NCI-H1048 (cell line): ENCODE measurements around the gene ISG15.
"Not testable (repeated sequence)": the region's sequence is repeated elsewhere in the genome, so short reads cannot be mapped to it uniquely, and the experiment has no call there.

Experiments used
- DNase-seq: peaks from one replicate; lab custom pipeline; 2025; lab: John Stamatoyannopoulos, UW

ISG15 gene

GRCh38 chr1:975365-975764, 37.9 kb upstream of the ISG15 start:
- DNase-seq = no peak

DNA sequence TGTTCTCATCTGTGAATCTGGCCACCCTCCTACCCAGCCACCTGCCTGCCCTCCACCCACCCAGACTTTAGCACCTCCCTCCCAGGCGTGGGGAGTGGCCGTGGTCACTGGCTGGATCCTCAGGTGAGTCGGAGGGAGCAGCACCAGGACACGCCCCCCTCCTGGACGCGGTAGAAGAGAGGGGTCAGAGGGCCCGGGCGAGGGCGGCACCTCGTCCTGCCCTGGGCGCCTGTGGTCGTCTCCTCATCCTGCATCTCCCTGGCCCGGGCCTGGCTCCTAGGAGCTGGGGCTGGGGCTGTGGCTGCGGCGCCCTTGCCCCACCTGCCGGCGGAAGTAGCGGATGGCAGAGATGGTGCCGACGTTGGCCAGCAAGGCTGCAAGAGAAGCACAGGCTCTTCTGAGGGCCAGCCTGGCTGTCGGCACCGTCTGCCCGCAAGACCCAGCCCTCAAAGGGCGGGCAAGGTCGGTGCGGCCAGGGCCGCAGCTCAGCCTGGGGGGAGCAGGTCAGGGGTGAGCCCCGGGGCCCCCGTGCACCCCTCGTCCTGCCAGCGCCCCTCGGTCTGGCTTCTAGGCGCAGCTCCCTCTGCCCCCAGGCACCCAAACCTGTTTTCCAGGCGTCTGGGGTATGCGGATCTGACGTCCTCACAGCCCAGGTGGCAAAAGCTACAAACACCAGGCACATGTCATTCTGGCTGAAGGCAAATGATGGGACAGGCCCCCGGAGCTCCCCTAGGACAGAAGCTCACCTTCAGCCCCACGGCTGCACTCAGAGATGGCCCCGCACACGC, 37.2 kb upstream of the ISG15 start:
- DNase-seq = no peak

GRCh38 chr1:976791-977190, 36.5 kb upstream of the ISG15 start:
- DNase-seq = not testable (repeated sequence)

DNA sequence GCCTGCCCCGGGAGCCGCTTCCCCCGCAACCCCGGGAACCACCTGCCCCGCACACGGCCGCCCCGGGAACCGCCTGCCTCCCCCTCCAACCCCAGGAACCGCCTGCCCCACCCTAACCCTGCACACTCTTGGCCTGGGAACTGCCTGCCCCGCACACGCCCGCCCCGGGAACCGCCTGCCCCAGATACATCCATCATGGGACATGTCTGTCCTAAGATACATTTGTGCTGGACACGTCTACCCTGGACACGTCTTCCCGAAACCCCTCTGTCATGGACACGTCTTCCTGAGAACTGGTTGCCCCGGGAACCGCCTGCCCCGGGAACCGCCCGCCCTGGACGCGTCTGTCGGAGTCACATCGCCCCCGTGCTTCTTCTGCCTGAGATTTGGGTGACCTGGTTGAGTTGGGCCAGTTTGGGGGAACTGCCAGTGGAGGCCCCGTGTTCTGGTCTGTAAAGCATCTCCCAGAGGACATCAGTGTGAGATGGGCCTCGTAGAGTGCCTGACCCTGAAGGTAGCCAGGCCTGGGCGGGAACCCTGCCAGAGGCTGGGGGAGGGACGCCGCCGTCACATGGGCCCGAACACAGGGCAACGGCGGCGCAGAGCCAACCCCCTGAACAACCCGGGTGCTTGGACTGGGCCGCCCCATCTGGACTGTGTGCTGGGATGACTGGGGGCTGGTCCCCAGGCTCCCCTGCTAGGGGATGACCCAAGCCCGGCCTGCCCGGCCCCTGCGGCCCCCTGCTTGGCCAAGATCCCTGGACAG, 35.0 kb upstream of the ISG15 start:
- no peak for DNase-seq

DNA sequence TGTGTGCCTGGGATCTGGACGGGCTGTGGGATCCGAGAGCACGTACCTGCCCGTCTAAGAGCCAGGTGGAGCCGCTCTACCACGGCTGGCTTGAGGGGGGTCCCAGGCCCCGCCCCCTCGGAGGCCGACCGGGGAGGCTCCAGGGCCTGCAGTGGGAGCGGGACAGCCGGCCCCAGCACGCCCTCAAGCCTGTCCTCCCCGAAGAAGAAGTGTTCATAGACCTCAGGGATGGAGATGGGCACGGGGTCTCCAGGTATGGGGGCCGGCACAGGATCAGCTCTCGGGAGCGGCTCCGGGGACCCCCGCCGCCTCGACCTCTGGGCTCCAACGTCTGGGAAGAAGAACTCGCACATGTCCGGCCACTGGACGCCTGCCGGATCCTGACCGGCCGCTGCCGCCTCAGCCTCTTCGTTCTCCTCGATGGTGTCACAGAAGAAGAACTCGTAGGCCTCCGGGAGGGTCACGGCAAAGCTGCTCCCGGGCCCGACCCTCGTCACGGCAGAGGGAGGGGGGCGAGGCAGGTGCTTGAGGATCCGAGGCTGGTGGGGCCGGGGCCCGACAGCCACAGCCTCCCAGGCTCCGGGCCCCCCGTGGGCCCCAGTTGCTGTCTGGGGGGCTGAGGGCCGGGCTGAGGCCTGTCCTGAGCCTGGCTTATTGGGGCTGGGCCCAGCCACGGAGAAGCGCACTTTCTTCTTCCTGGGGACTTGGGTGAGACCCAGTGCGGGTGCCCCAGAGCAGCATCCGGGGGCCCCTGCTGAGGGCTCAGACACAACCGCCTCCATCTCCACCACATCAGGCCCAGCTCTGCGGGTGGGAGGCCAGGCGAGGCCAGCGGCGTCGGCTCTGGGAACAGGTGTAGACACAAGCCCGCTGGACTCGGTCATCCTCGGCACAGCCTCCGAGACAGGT, 34.2 kb upstream of the ISG15 start:
- DNase-seq = no peak

GRCh38 chr1:979744-980072, 33.6 kb upstream of the ISG15 start:
- no peak for DNase-seq

DNA sequence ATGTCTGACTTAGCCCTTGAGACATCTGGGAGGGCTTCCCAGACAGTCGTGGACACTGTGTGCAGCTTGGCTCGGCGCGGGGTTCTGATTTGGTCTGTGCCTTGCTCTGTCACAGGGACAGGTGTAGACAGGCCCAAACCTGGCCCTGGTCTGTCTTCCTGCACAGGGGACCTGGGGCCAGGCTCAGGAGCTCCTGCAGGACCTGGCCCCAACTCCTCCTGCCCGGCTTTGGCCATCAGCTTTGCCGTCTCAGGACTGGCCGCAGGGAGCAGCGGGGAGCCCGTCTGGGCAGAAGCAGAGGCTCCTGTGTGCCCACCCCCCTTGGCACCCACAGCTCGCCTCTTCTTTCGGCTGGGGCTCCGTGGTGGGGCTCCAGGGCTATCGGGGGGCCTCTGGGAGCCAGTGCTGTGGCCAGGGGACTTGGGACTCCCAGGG, 33.1 kb upstream of the ISG15 start:
- DNase-seq = no peak

DNA sequence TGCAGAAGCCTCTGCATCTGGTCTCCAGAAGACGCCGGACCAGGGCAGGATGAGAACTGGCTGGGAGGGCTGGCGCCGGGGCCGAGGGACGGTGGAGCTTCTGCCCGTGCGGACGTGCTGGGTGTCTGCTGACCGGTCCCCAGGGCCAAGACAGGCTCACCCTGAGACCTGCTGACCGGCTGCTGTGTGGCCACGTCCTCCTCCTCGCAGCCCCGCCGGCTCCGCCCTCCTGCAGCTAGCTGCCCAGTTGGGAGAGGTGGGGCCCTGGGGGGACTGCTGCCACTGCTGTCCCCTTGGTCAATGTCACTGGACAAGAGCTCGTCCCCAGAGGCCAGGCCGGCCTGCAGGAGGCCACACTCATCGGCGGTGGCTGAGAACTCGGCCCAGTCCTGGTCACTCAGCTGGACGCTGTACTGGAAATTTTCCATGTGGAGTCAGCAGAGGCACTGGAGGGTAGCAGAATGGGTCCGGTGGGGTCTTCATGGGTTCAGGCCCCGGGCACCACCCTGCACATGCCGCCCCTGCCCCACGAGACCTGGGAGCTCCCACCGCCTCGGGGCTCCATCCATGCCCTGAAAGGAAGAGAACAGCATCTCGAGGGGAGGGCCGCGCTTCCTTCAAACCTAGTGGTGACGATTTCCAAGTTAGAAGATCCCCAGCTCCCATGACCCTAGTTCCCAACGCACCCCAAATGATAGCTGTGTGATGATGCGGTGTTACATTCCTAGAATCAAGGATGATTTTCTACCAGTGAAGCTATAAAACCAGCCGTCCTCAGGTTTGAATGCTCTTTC, 32.5 kb upstream of the ISG15 start:
- no peak for DNase-seq

GRCh38 chr1:981491-981954, 31.8 kb upstream of the ISG15 start:
- DNase-seq = no peak

GRCh38 chr1:981955-982558, 31.2 kb upstream of the ISG15 start, which contains the start of gene PERM1:
PERM1 (minus strand) TSS chr1:982093; CDS start chr1:981029, 1,064 bp downstream.
- DNase-seq = no peak

DNA sequence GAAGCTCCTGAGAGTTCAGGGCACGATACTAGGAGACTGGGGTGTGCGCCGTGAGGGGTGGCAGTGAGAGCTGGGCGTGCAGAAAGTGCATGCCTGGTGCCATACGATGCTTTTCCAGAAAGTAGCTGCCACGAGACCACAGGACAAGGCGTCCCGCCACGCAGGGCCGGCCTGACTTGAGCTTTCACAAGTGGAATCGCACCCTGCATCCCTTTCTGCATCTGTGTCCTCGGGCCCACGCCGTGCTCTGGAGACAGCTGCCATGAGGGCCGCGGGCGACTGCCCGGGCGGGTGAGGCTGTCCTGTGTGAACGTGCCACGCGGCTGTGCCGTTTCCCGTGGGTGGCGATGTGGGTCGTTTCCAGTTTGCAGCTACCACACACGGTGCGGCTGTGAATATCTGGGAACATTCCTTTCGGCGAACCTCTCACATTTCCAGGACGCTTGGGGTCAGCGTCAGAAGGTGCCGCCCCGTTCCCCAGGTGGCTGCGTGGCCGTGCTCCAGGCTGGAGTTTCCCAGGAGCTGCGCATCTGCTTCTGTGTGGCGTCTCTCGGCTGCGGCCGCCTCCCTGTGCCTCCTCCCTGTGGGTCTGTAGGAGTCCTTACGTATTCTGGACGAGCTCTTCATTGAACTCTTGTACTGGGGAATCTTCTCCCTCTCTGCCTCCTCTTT, 30.4 kb upstream of the ISG15 start:
- DNase-seq = no peak

GRCh38 chr1:983798-984475, 29.4 kb upstream of the ISG15 start:
- no peak for DNase-seq

GRCh38 chr1:984476-984814, 28.9 kb upstream of the ISG15 start:
- DNase-seq = no peak

- DNase-seq = no peak
These were observed 28.2 kb upstream of the ISG15 start for GRCh38 chr1:985126-985525.

DNA sequence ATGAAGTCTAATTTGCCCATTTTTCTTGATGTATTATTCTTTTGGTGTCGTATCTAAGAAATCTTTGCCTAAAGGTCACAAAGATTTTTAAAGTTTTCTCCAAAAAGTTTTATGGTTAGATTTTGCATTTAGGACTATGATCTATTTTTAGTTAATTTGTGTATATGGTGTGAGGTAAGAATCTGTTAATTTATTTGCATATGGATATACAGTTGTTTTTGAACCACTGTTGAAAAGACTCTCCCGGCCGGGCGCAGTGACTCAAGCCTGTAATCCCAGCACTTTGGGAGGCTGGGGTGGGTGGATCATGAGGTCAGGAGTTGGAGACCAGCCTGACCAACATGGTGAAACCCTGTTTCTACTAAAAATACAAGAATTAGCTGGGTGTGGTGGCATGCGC, 25.2 kb upstream of the ISG15 start:
- DNase-seq = not testable (repeated sequence)

DNA sequence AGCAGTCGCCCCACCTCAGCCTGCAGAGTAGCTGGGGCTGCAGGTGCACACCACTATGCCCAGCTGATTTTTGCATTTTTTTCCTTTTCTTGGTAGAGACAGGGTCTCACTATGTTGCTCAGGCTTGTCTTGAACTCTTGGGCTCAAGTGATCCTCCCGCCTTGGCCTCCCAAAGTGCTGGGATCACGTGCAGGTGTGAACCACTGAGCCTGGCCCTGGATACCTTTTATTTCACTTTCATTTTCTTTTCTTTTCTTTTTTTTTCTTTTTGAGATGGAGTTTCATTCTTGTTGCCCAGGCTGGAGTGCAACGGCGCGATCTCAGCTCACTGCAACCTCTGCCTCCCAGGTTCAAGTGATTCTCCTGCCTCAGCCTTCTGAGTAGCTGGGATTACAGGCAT, 22.0 kb upstream of the ISG15 start:
- DNase-seq = not testable (repeated sequence)

- DNase-seq = no peak
These were observed 21.4 kb upstream of the ISG15 start for GRCh38 chr1:991895-992294.

DNA sequence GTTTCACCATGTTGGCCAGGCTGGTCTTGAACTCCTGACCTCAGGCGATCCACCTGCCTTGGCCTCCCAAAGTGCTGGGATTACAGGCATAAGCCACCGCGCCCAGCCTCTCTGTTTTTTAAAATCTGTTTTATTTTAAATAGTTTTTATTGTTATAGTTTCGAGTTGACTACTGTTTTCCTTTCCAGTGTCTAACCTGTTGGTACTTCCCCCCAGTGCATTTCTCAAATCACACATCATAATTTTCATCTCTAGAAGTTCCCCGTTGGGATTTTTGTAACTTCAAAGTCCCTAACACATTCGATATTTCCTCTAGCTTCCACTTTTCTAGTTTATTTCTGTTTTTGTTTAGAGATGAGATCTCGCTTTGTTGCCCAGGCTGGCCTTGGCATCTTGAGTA, 20.9 kb upstream of the ISG15 start:
- DNase-seq = no peak

- DNase-seq = no peak
These were observed 19.8 kb upstream of the ISG15 start for GRCh38 chr1:993379-993995.

GRCh38 chr1:994546-994945, 18.8 kb upstream of the ISG15 start:
- not testable (repeated sequence) for DNase-seq
